Suprapubic skin (tissue), 4 donors: ENCODE measurements around the gene CD109.

ENCODE experiments used
- CTCF ChIP-seq, 2 donors: fragments of 200-600 bp in 1 of 2; fragments of 450-650 bp in 1 of 2; sonication (generic) in 1 of 2; IDR thresholded peaks; one replicate each; pipeline ENCODE4 v1.5.1; 2016 to 2019; ENCODE audit warnings: antibody characterized with exemption in 2 of 2, mild to moderate bottlenecking in 1 of 2, moderate library complexity in 1 of 2
- EP300 ChIP-seq: sonication (generic); formaldehyde crosslinking; IDR thresholded peaks from one replicate; pipeline ENCODE4 v1.6.1; 2017; ENCODE audit warnings: antibody characterized with exemption
- POLR2A ChIP-seq, 2 donors: fragments of 450-650 bp; IDR thresholded peaks; one replicate each; pipeline ENCODE4 v1.6.1; 2017; ENCODE audit warnings: antibody characterized with exemption in 2 of 2, mild to moderate bottlenecking in 2 of 2, moderate library complexity in 2 of 2
- POLR2AphosphoS5 ChIP-seq, 3 donors: sonication (generic); formaldehyde crosslinking; IDR thresholded peaks; one replicate each; pipeline ENCODE4 v1.6.1; 2017; ENCODE audit warnings: antibody characterized with exemption in 3 of 3

- TF ChIP-seq CTCF (IDR thresholded peaks at IDR 0.05), result no peak
- TF ChIP-seq EP300, result no peak
- no peak for TF ChIP-seq POLR2A (IDR thresholded peaks at IDR 0.05)
- TF ChIP-seq POLR2AphosphoS5 (IDR thresholded peaks at IDR 0.05), result no peak
These were observed 115.7 kb downstream of the CD109 start for GRCh38 chr6:73811706-73812105.
